ENCODE results near the gene SPTB.

The SPTB gene

GRCh38 chr14:64754685-64755084 lies 125.0 kb downstream of the SPTB start:
- TF ChIP-seq TCF12 (IDR thresholded peaks at IDR 0.05; ENCODE audit: low read depth) (no peak), EP300 (IDR thresholded peaks at IDR 0.05; ENCODE audit: borderline replicate concordance) (no peak), NFIC (IDR thresholded peaks at IDR 0.05) (no peak), EGR1 (IDR thresholded peaks at IDR 0.05) (no peak), CREB1 (IDR thresholded peaks at IDR 0.05; ENCODE audit: low read depth) (no peak), TAF1 (IDR thresholded peaks at IDR 0.05; ENCODE audit: low read depth) (no peak), FOXM1 (IDR thresholded peaks at IDR 0.05; ENCODE audit: borderline replicate concordance, low read depth) (no peak), ZBTB7A (IDR thresholded peaks at IDR 0.05; ENCODE audit: low read depth) (no peak), RAD21 (IDR thresholded peaks at IDR 0.05; ENCODE audit: low read depth) (no peak), YY1 (IDR thresholded peaks at IDR 0.05; ENCODE audit: low read depth) (no peak), USF1 (IDR thresholded peaks at IDR 0.05) (no peak), TEAD4 (IDR thresholded peaks at IDR 0.05) (no peak)

- TF ChIP-seq TEAD4 (IDR thresholded peaks at IDR 0.05) (no peak), REST (IDR thresholded peaks at IDR 0.05; ENCODE audit: low read depth) (no peak), CREB1 (IDR thresholded peaks at IDR 0.05; ENCODE audit: low read depth) (no peak), USF1 (IDR thresholded peaks at IDR 0.05) (no peak)
These were observed 125.7 kb downstream of the SPTB start for GRCh38 chr14:64753999-64754398.

- TF ChIP-seq TAF1 (IDR thresholded peaks at IDR 0.05; ENCODE audit: low read depth) (no peak), NFIC (IDR thresholded peaks at IDR 0.05) (no peak), FOXM1 (IDR thresholded peaks at IDR 0.05; ENCODE audit: borderline replicate concordance, low read depth) (no peak), EP300 (IDR thresholded peaks at IDR 0.05; ENCODE audit: borderline replicate concordance) (no peak), REST (IDR thresholded peaks at IDR 0.05; ENCODE audit: low read depth) (no peak), TEAD4 (IDR thresholded peaks at IDR 0.05) (no peak), MAX (IDR thresholded peaks at IDR 0.05) (no peak), ZBTB7A (IDR thresholded peaks at IDR 0.05; ENCODE audit: low read depth) (no peak)
These were observed 126.3 kb downstream of the SPTB start for GRCh38 chr14:64753374-64753773.

- no peak for TF ChIP-seq YY1 (IDR thresholded peaks at IDR 0.05; ENCODE audit: low read depth)
- TF ChIP-seq TEAD4 (IDR thresholded peaks at IDR 0.05): no peak
- TF ChIP-seq RAD21 (IDR thresholded peaks at IDR 0.05; ENCODE audit: low read depth): no peak
- no peak for TF ChIP-seq EP300 (IDR thresholded peaks at IDR 0.05; ENCODE audit: borderline replicate concordance)
These were observed 126.8 kb downstream of the SPTB start for GRCh38 chr14:64752909-64753308.

GRCh38 chr14:64748995-64749714 lies 130.6 kb downstream of the SPTB start:
- TF ChIP-seq TCF12 (IDR thresholded peaks at IDR 0.05; ENCODE audit: low read depth) (no peak), RAD21 (IDR thresholded peaks at IDR 0.05; ENCODE audit: low read depth) (no peak), EGR1 (IDR thresholded peaks at IDR 0.05) (no peak), ZBTB7A (IDR thresholded peaks at IDR 0.05; ENCODE audit: low read depth) (no peak), REST (IDR thresholded peaks at IDR 0.05; ENCODE audit: low read depth) (no peak), CREB1 (IDR thresholded peaks at IDR 0.05; ENCODE audit: low read depth) (no peak), TAF1 (IDR thresholded peaks at IDR 0.05; ENCODE audit: low read depth) (no peak), MAX (IDR thresholded peaks at IDR 0.05) (no peak), TEAD4 (IDR thresholded peaks at IDR 0.05) (no peak), EP300 (IDR thresholded peaks at IDR 0.05; ENCODE audit: borderline replicate concordance) (no peak), USF1 (IDR thresholded peaks at IDR 0.05) (no peak), FOXM1 (IDR thresholded peaks at IDR 0.05; ENCODE audit: borderline replicate concordance, low read depth) (no peak)

Measured in Ishikawa (cell line).